Coronary artery (tissue), 2 donors: ENCODE measurements around the gene ITGA1.

ENCODE experiments used
- DNase-seq: peaks from one replicate; pipeline ENCODE4 v3.0.0-alpha.2; 2017; ENCODE audit warnings: low spot score
- H3K27ac ChIP-seq, 2 donors: fragments of 200-600 bp; sonication (generic); one replicate each; pipeline ENCODE4 v1.5.1; 2016 to 2019
- H3K4me3 ChIP-seq: fragments of 200-600 bp; sonication (generic); 2 replicates; pipeline ENCODE4 v1.5.1; 2016; ENCODE audit warnings: mild to moderate bottlenecking, moderate library complexity
- TF ChIP-seq, protein P1 (sequence below): fragments of 200-600 bp; sonication (generic); IDR thresholded peaks from one replicate; pipeline ENCODE4 v1.5.1; 2019; ENCODE audit warnings: antibody characterized with exemption

The ITGA1 gene

DNA sequence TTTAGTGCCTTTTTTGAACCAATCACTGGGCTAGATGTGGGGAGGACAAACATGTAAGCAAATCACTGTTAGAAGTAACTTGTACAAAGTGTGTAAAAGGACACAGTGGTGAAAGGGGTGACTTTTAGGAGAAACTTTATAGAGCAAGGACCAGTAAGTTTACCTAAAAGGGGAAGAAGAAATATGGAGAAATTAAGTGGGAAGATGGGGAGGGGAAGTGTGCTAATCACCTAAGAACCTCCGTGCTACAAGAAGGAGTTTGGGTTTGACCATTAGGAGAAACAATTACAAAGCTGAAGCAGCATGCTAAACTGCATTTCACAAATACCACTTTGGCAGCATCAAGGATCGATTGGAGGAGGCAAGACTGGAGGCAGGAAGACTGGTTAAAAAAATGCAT lies 17.3 kb downstream of the ITGA1 start:
- Histone ChIP-seq H3K4me3 (peak overlapping the region; percentile 58), H3K27ac (peak overlapping the region; percentile 69 to 87)
- no peak for DNase-seq
- TF ChIP-seq, protein P1, sequence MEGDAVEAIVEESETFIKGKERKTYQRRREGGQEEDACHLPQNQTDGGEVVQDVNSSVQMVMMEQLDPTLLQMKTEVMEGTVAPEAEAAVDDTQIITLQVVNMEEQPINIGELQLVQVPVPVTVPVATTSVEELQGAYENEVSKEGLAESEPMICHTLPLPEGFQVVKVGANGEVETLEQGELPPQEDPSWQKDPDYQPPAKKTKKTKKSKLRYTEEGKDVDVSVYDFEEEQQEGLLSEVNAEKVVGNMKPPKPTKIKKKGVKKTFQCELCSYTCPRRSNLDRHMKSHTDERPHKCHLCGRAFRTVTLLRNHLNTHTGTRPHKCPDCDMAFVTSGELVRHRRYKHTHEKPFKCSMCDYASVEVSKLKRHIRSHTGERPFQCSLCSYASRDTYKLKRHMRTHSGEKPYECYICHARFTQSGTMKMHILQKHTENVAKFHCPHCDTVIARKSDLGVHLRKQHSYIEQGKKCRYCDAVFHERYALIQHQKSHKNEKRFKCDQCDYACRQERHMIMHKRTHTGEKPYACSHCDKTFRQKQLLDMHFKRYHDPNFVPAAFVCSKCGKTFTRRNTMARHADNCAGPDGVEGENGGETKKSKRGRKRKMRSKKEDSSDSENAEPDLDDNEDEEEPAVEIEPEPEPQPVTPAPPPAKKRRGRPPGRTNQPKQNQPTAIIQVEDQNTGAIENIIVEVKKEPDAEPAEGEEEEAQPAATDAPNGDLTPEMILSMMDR, result no peak

DNA sequence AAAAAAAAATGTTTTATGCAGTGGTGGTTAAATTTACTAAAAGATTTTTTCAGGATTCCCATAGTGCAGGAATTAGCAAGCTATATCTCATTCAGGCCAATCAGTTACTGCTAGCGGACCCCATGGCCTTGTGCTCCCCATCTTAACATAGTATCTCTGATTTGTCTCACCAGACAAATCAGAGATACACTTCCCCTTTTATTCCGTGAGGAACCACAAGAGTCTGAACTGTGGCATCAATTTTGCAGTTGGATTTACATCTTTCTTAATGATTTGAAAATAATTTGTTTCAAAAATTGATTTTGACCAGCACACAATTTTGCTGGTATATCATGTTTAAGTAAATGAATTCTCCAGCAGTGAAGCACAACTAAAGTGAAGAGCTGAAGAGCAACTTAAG lies 17.9 kb downstream of the ITGA1 start:
- peak overlapping the region; percentile 69 to 87 for H3K27ac ChIP-seq
- H3K4me3 ChIP-seq, result peak overlapping the region; percentile 58
- DNase-seq, result no peak
- TF ChIP-seq, protein P1, result no peak

DNA sequence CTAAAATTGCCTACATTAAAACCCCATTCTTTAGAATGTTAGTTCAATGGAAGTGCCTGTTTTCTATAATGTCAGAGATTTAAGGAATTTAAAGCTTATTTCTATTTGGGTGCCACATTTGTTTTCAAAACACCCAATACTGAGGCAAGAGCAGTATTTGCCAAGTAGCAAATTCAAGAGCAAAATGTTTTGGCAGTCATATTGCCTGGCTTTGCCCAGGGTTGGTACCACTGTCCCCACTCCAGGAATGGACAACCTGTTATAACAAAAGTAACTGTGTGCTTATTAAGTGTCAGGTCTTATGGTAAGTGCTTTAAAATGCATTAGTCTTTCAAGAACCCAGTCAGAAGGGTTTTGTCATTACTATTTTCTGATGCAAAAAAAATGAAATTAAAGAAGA lies 19.3 kb downstream of the ITGA1 start:
- TF ChIP-seq, protein P1, result no peak
- DNase-seq, result no peak
- peak overlapping the region; percentile 25 to 53 for H3K27ac ChIP-seq
- peak overlapping the region; percentile 26 for H3K4me3 ChIP-seq

DNA sequence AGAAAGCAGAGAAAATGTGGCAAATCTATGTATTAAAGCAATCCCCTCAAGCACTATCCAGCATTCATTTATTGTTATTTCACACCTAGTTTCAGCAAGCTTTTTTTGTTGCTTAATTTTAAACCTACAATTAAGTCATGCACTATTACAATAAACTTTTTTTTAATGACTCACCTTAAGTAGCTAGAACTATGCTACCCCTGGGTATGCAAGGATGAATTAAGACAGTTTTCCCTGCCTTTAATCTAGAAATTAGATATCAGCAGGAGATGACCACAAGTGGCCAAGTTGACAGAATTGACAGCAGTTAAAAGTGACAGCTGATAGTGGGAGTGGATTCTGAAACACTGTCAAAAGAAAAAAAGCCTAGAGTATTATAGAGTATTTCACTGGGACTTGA lies 20.0 kb downstream of the ITGA1 start:
- TF ChIP-seq, protein P1, result no peak
- no peak for DNase-seq
- Histone ChIP-seq H3K27ac (peak overlapping the region; percentile 35 to 75), H3K4me3 (peak overlapping the region; percentile 1)

DNA sequence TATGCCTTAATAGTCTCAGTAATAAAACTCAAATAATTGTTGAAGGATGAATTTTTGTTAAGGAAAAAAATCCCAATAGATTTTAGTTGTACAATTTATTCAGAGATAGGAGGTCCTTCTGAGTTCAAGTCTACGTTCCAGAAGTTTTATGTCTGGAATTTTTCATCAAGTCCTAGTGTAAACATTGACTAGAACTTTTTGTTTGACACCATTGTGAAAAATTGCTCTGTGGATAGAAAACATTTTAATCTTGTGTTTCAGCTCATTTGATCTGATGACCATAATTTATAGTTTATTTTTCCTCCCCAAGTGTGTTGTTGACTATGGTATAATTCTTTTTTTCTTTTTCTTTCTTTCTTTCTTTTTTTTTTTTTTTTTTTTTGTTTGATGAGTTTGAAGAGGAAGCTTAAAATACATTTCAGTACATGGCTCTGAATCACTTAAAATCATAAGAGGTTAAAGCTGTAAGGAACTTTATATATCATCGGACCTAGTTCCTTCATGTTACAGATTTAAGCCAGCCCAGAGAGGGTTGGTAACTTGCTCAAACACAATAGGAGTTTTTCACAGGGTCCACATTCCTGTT lies 20.7 kb downstream of the ITGA1 start:
- Histone ChIP-seq H3K4me3 (peak overlapping the region; percentile 1), H3K27ac (peak overlapping the region; percentile 75 to 84)
- DNase-seq, result no peak
- TF ChIP-seq, protein P1, result no peak

DNA sequence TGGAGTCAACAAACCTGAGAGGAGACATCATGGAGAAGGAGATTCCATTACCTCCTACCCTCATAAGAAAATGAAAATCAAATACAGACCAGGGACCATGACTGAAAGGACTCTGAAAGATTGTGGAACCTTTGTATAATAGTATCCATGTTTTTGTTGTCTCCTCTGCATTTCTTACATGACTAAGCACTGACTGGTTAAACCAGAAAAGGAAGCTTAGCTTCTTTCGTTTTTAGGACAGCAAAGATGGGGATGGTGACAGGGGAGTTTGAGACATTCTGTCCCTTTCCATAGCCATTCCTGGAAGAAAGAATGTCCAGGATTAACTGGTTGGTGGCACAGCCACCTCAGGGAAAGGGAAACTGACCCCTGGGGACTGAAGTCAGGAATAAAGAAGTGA lies 22.2 kb downstream of the ITGA1 start:
- TF ChIP-seq, protein P1, result no peak
- no peak for DNase-seq
- Histone ChIP-seq H3K4me3 (no peak overlapping the region), H3K27ac (peak overlapping the region; percentile 75 to 84)

DNA sequence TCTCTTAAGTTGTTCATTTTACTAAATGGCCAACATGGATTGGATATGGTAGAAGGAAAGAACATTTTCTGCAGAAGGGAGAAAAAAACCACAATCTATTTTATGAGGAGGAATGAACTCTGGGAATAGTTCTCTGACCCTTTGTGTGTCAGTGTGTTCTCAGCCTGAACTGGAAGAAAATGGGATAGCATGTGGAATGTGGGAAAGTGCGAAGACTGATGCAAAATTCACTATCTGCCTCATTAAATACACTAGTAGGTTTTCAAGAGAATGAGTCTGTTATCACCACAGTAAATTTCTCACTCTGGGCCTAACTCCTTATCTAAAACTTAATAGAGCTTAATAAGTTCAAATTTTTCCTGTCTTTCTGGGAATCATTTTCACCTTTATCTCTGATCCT lies 22.7 kb downstream of the ITGA1 start:
- H3K4me3 ChIP-seq, result peak overlapping the region; percentile 16
- no peak for DNase-seq
- peak overlapping the region; percentile 75 to 84 for H3K27ac ChIP-seq
- TF ChIP-seq, protein P1, result no peak
